ENCODE data around the gene ESYT3.
"Not testable (repeated sequence)": the region's sequence is repeated elsewhere in the genome, so short reads cannot be mapped to it uniquely, and the experiment has no call there.

ESYT3 gene

DNA sequence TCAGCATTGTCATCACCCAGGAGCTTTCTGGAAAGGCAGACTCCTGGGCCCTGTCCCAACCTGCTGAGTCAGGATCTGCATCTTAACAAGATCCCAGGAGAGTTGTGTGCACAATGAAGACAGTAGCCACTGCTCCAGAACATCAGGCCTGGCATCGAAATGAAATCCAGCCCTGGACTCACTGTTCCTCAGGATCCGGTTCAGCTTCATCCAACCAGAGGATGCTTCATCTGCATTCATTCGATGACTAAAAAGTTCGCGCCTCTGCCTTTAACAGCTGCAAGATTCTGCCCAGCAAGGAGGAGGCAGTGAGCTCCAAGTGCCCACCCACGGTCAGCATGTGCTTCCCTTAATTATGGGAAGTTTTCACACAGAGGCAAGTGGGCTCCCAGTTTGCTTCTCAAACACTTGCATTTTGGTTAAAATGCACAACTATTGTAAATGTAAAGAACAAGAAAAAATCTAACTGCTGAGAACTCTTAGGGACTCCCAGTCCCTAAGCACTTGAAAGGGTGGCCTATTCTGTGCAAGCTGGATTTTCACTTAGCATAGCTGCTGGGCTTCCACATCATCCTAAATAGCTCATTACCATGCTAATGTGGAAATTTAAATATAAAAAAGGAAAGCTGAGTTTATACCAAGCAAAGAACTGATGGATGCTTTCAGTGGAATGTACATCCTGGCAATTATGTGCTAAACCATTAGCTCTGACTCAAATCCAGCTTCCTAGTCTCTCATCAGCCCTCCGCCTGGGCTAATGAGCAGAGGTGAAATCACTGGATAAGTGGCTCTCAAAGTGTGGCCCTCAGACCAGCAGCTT is 25.5 kb upstream of the ESYT3 start:
- no peak for DNase-seq (ENCODE audit: extremely low read depth, low read depth)
- TF ChIP-seq, protein P1, sequence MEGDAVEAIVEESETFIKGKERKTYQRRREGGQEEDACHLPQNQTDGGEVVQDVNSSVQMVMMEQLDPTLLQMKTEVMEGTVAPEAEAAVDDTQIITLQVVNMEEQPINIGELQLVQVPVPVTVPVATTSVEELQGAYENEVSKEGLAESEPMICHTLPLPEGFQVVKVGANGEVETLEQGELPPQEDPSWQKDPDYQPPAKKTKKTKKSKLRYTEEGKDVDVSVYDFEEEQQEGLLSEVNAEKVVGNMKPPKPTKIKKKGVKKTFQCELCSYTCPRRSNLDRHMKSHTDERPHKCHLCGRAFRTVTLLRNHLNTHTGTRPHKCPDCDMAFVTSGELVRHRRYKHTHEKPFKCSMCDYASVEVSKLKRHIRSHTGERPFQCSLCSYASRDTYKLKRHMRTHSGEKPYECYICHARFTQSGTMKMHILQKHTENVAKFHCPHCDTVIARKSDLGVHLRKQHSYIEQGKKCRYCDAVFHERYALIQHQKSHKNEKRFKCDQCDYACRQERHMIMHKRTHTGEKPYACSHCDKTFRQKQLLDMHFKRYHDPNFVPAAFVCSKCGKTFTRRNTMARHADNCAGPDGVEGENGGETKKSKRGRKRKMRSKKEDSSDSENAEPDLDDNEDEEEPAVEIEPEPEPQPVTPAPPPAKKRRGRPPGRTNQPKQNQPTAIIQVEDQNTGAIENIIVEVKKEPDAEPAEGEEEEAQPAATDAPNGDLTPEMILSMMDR (IDR thresholded peaks at IDR 0.05; ENCODE audit: low read depth, low read length) = no peak

DNA sequence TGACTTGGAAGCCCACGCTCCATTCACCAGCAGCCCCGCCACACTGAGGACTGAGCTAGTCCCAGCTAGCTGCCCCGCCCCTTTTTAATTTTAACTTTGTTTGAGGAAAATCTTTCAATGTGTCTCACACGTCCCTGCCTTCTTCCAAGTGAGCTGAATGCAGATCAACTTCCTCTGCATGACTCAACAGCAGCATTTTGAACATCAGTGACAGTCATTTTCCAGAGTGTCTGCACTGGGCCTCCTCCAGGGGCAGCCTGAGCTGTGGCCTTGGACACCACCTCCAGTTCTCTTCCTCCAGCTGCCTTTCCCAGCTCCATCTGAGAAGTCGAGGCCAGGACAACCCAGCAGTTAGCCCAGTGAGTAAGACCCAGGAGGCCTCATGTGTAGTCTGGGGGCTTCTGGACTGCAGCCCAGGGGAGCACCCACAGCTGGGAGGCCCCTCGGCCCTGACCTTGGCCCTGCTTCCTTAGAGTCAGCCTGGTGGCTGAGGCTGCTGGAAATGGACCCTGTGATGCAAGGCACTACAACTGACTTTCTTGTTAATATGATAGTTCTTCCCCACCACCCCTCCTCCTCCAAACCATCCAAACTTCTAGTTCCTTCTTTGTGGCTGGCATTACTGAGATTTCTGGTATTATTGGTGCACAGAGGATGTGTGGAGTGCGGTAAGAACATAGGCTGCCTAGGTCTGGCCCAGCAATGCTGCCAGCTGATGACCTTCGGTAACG is 21.4 kb upstream of the ESYT3 start:
- DNase-seq (ENCODE audit: extremely low read depth, low read depth) = no peak
- TF ChIP-seq, protein P1 (IDR thresholded peaks at IDR 0.05; ENCODE audit: low read depth, low read length) = no peak

- not testable (repeated sequence) for DNase-seq (ENCODE audit: extremely low read depth, low read depth)
These were observed 18.2 kb upstream of the ESYT3 start for GRCh38 chr3:138416236-138416635.

- DNase-seq (ENCODE audit: extremely low read depth, low read depth) = peak; percentile 50
- TF ChIP-seq, protein P1 (IDR thresholded peaks at IDR 0.05; ENCODE audit: low read depth, low read length) = peak; percentile 98
These were observed 16.8 kb upstream of the ESYT3 start for GRCh38 chr3:138417559-138417982.

- DNase-seq (ENCODE audit: extremely low read depth, low read depth) = no peak
- TF ChIP-seq, protein P1 (IDR thresholded peaks at IDR 0.05; ENCODE audit: low read depth, low read length) = no peak
These were observed 15.7 kb upstream of the ESYT3 start for GRCh38 chr3:138418601-138419206.

DNA sequence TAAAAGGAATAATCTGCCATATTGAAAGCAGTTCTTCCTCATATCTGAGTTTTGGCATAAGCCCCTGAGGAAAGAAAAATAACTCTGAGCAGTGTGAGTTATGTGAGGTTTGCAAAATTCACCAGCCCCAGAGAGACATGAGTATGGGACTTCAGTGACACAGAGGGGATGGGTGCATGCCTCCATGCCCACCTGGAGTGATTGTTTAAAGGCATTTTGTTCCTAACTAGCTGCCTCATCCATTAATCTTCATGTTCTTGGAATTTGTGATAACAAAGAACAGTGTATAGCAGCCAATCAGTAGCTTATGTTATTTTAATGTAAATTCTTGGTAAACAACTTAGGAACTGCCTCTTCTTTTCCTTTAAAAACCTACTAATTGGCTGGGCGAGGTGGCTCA is 11.1 kb upstream of the ESYT3 start:
- TF ChIP-seq, protein P1 (IDR thresholded peaks at IDR 0.05; ENCODE audit: low read depth, low read length) = no peak
- no peak for DNase-seq (ENCODE audit: extremely low read depth, low read depth)

GRCh38 chr3:138424323-138424722 is 10.1 kb upstream of the ESYT3 start:
- no peak for DNase-seq (ENCODE audit: extremely low read depth, low read depth)
- TF ChIP-seq, protein P1 (IDR thresholded peaks at IDR 0.05; ENCODE audit: low read depth, low read length) = no peak
